GM12873 (cell line): ENCODE data around the gene ZSWIM2.

Experiments used
- TF ChIP-seq, protein P1 (sequence below): IDR thresholded peaks from 2 replicates; pipeline ENCODE4 v1.5.1; 2012; ENCODE audit warnings: low read depth, mild to moderate bottlenecking, moderate library complexity, low read length, control low read depth; ENCODE audit not compliant: insufficient read depth; ENCODE audit errors: missing control alignments

ZSWIM2 gene, protein sequence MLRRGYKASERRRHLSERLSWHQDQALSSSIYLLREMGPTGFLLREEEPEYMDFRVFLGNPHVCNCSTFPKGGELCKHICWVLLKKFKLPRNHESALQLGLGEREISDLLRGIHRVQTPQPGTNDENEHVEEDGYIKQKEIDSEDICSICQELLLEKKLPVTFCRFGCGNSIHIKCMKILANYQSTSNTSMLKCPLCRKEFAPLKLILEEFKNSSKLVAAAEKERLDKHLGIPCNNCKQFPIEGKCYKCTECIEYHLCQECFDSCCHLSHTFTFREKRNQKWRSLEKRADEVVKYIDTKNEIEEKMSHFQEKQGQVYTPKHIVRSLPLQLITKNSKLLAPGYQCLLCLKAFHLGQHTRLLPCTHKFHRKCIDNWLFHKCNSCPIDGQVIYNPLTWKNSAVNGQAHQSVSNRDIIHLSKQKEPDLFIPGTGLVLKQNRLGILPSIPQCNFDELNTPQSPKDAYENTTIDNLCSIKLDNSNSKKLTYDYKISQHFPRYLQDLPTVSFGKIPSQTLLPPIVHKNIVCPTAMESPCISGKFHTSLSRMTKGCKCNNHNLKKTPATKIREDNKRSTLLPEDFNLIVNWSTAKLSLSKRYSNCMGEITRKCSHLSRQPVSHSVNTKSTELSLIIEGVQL

DNA sequence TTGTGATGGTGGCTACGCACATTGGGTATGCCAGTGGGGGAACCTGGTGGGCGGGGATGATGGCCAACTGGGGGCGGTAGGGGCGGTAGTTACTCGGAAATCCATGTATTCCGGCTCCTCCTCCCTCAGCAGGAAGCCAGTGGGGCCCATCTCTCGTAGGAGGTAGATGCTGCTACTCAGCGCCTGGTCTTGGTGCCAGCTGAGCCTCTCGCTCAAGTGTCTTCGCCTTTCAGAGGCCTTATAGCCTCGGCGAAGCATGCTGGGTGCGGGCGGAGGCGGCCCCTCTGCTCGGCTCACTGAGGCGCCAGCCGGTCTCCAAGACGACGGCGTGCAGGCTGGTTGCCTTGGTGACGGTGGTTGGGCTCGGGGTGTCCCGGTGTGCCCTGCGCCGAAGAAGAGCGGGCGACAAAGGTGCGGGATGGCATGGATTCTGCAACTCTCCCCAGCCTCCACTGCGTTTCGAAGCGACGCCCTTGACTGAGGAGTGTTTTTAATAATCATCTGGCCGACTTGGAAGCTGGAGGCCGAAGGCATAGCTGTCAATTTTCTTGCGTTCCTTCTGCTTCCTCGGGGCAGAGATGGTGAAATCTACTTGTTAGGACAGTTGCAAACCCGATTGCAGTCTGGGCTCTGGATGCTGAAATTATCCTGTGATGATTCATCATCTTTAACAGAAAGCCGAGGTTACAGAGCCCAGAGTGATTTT is at the start of gene ZSWIM2:
ZSWIM2 (minus strand) TSS at position 298 of the 706 bp plus-strand sequence; CDS start at position 258, 40 bp downstream.
- TF ChIP-seq, protein P1, sequence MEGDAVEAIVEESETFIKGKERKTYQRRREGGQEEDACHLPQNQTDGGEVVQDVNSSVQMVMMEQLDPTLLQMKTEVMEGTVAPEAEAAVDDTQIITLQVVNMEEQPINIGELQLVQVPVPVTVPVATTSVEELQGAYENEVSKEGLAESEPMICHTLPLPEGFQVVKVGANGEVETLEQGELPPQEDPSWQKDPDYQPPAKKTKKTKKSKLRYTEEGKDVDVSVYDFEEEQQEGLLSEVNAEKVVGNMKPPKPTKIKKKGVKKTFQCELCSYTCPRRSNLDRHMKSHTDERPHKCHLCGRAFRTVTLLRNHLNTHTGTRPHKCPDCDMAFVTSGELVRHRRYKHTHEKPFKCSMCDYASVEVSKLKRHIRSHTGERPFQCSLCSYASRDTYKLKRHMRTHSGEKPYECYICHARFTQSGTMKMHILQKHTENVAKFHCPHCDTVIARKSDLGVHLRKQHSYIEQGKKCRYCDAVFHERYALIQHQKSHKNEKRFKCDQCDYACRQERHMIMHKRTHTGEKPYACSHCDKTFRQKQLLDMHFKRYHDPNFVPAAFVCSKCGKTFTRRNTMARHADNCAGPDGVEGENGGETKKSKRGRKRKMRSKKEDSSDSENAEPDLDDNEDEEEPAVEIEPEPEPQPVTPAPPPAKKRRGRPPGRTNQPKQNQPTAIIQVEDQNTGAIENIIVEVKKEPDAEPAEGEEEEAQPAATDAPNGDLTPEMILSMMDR: no peak

DNA sequence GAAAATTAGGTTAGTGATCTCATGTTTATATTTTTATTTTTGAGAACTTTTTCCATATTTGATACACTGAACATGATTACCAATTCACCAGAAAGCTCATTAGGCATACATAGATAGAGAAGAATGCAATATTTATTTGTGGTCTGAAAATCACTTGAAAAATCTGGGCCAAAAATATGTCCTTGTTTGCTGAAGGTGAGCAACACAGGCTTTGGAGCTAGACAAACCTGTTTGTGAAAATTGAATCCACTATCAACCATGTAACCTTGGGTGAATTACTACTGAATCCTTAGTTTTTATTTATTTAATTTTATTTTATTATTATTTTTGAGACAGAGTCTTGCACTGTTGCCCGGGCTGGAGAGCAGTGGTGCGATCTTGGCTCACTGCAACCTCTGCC is 46.5 kb upstream of the ZSWIM2 start:
- TF ChIP-seq, protein P1: no peak

DNA sequence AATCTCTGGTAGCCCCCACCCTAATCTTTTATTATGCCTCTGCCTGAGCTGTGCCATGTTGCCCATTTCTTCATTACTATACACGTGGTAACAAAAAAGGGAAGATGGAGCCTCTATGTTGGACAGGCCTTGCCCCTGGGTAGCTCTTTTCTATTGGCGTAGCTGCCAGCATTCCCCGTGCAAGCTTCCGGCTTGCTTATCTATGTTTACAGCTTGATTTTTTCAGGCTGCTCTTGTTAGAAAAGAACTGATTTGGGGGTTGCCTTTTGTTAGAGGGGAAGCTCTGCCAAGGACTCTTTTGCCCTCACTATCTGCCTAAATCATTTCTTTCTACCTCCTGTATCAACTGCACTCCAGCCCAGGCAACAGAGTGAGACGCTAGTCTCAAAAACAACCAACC is 45.5 kb upstream of the ZSWIM2 start:
- TF ChIP-seq, protein P1: no peak

DNA sequence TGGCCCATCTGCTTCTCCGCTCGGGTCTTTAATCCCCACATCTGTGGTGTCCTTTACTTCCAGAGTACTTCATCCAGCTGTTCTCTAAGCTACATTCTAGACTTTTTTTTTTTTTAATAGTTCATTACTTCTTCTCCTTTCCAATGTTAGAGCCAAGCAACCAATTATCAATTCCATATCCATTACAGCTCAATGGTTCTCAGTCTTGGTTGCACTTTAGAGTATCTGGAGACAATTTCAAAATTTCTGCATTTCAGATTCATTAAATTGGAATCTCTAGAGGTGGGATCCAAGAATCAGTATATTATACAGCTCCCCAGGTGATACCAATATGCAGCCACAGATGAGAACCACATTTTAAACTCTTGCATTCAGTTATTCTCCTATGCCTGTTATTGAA is 43.9 kb upstream of the ZSWIM2 start:
- TF ChIP-seq, protein P1: no peak

DNA sequence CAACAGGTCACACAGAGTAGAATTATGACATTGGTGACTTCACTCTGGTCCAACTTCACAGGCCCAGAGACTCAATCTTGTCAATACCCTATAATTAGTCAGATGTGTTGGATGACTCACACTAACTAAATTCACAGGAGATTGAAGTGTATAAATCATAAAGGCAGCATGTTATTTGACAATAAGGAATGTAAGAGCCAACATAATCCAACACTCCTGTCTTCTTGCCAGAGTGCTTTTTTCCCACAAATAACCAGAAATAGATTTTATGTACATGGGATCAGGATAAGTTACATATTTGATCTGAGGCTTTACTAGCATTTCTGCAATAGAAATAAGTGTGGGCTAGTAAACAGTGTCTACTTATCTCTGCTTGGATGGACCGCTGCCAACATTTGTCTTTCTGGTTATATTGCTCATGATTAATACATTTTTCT is 42.2 kb upstream of the ZSWIM2 start:
- TF ChIP-seq, protein P1: no peak

DNA sequence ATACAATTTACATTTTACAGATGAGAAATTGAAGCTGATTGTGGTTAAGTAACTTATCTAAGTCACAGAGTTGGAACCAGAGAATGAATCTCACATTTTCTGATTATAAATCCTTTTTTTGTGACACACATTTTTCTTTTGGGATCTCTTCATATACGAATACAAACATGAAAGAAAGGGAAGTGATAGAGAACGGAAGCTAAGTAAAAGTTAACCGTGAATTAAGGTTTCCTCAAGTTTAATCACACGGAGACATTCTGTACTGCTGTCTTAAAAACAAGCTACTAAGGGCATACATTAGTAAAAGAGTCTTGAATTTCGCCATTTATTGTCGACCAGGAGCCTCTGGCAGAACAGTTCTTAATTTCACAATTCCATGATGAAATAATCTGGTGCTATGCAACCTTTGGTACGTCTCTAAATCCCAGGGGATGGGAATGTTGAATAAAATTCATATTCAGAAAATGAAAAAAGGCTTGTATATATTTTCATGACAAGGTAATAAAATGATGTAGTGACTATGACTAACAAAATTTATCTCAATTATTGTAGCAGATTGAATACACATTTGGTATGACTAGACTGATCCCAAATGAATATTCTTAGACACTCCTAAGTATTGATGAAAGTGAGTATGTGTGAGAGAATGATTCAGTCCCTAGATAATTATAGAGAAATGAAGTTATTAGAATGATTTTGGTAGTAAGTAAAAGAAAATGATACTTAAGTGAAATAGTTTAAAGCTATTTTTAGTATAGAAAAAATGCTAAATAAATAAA is 40.3 kb upstream of the ZSWIM2 start:
- TF ChIP-seq, protein P1: no peak
